Suprapubic skin (tissue), 4 donors: ENCODE measurements around the gene DUSP14. TPM values are rescaled to one million over a fixed set of nuclear protein-coding genes. Genes with fewer than 3 reads are reported as not detected.

Experiments
- DNase-seq, 2 donors: peaks; one replicate each; pipeline ENCODE4 v3.0.0-alpha.2; 2019; ENCODE audit warnings: low spot score in 2 of 2
- H3K27ac ChIP-seq: fragments of 200-600 bp; sonication (generic); one replicate; pipeline ENCODE4 v1.5.1; 2019
- H3K27me3 ChIP-seq: fragments of 200-600 bp; sonication (generic); one replicate; pipeline ENCODE4 v1.5.1; 2019
- H3K36me3 ChIP-seq: fragments of 200-600 bp; sonication (generic); one replicate; pipeline ENCODE4 v1.5.1; 2019
- H3K4me1 ChIP-seq: fragments of 200-600 bp; sonication (generic); one replicate; pipeline ENCODE4 v1.5.1; 2019
- H3K4me3 ChIP-seq: fragments of 200-600 bp; sonication (generic); one replicate; pipeline ENCODE4 v1.5.1; 2019; ENCODE audit warnings: mild to moderate bottlenecking
- H3K9me3 ChIP-seq: fragments of 200-600 bp; sonication (generic); one replicate; pipeline ENCODE4 v1.5.1; 2019
- EP300 ChIP-seq: sonication (generic); formaldehyde crosslinking; IDR thresholded peaks from one replicate; pipeline ENCODE4 v1.6.1; 2017; ENCODE audit warnings: antibody characterized with exemption
- POLR2A ChIP-seq, 2 donors: fragments of 450-650 bp; IDR thresholded peaks; one replicate each; pipeline ENCODE4 v1.6.1; 2017; ENCODE audit warnings: antibody characterized with exemption in 2 of 2, mild to moderate bottlenecking in 2 of 2, moderate library complexity in 2 of 2
- POLR2AphosphoS5 ChIP-seq, 3 donors: sonication (generic); formaldehyde crosslinking; IDR thresholded peaks; one replicate each; pipeline ENCODE4 v1.6.1; 2017; ENCODE audit warnings: antibody characterized with exemption in 3 of 3
- WGBS: methylation state at CpG from one replicate; pipeline ENCODE4 v1.1.5; 2018; 5-methylcytosine and 5-hydroxymethylcytosine counted together
- total RNA-seq, 4 donors: library from RNA; depleted of rRNA; stranded (reverse); fragments of >200 nt; gene quantifications; one replicate each; pipeline ENCODE4 v1.1.0, GENCODE V29; 2016
- TF ChIP-seq, protein P1 (sequence below), 2 donors: fragments of 200-600 bp in 1 of 2; fragments of 450-650 bp in 1 of 2; sonication (generic) in 1 of 2; IDR thresholded peaks; one replicate each; pipeline ENCODE4 v1.5.1; 2016 to 2019; ENCODE audit warnings: antibody characterized with exemption in 2 of 2, mild to moderate bottlenecking in 1 of 2, moderate library complexity in 1 of 2

DUSP14 gene
- total RNA-seq, 4 donors from 2014 or later: 31.4 to 107 (median 68.5) TPM

DNA sequence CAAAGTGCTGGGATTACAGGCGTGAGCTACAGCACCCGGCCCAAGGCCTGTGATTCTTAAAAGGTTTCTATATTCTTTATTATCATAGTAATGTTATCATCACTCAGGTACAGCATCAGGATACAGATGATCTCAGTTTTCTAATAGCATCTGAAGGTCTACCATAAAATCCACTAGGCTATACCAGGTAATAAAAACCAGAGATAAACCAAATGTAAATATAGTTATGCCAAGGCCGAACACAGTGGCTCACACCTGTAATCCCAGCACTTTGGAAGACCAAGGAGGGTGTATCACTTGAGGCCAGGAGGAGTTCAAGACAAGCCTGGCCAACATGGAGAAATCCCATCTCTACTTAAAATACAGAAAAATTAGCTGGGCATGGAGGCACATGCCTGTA is 65.7 kb downstream of the DUSP14 start:
- peaks cover 69% of the 10 kb centered on the region for H3K36me3 ChIP-seq
- DNase-seq: no peak

DNA sequence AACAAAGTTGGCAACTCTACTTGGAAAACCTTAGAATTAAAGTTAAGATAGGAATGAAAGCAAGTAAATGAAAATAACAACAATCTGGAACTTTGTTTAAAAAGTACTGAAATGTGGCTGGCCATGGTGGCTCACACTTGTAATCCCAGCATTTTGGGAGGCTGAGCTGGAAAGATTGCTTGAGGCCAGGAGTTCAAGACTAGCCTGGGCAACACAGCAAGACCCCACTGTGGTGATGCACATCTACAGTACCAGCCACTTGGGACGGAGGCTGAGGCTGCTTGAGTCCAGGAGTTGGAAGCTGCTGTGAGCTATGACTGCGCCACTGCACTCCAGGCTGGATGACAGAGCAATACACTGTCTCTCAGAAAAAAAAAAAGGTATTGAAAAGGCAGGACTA is 67.8 kb downstream of the DUSP14 start:
- TF ChIP-seq, protein P1, sequence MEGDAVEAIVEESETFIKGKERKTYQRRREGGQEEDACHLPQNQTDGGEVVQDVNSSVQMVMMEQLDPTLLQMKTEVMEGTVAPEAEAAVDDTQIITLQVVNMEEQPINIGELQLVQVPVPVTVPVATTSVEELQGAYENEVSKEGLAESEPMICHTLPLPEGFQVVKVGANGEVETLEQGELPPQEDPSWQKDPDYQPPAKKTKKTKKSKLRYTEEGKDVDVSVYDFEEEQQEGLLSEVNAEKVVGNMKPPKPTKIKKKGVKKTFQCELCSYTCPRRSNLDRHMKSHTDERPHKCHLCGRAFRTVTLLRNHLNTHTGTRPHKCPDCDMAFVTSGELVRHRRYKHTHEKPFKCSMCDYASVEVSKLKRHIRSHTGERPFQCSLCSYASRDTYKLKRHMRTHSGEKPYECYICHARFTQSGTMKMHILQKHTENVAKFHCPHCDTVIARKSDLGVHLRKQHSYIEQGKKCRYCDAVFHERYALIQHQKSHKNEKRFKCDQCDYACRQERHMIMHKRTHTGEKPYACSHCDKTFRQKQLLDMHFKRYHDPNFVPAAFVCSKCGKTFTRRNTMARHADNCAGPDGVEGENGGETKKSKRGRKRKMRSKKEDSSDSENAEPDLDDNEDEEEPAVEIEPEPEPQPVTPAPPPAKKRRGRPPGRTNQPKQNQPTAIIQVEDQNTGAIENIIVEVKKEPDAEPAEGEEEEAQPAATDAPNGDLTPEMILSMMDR (IDR thresholded peaks at IDR 0.05): no peak
- no peak for TF ChIP-seq POLR2AphosphoS5 (IDR thresholded peaks at IDR 0.05)
- TF ChIP-seq EP300: no peak
- TF ChIP-seq POLR2A (IDR thresholded peaks at IDR 0.05): no peak
- Histone ChIP-seq H3K27ac (no peak overlapping the region), H3K4me1 (peaks cover 1% of the 10 kb centered on the region), H3K9me3 (no peaks in the 10 kb centered on the region), H3K4me3 (no peak overlapping the region), H3K27me3 (no peaks in the 10 kb centered on the region), H3K36me3 (peaks cover 81% of the 10 kb centered on the region)
- WGBS: 94% methylated on average over 2 of the region's 2 CpGs
- no peak for DNase-seq

More for the DNA sequence above, 65.7 kb downstream of the DUSP14 start:
- H3K27ac ChIP-seq: no peak overlapping the region
- H3K4me3 ChIP-seq: no peak overlapping the region
- no peaks in the 10 kb centered on the region for H3K9me3 ChIP-seq
- no peaks in the 10 kb centered on the region for H3K27me3 ChIP-seq
- H3K4me1 ChIP-seq: peaks cover 18% of the 10 kb centered on the region
- WGBS: 90% methylated on average over 3 of the region's 3 CpGs
- TF ChIP-seq POLR2A (IDR thresholded peaks at IDR 0.05) (no peak), POLR2AphosphoS5 (IDR thresholded peaks at IDR 0.05) (no peak), EP300 (no peak)
- TF ChIP-seq, protein P1 (IDR thresholded peaks at IDR 0.05): no peak

DNA sequence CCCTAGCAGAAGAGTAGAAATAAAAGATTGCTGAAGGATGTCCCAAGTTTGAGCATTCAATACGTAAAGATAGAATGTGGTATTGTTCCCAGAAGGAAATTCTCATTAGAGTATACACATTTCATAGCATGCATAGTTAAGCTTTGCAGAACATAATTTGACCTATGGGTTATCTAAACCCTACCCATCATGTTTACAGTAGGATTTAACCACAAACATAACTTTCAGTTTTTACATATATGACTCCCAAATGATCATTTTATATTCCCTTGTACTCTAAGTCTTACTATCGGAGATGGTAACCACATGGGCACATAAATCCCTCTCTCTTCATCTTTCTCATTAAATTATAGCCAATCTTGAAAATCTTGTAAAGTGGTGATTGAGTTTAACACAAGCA is 68.6 kb downstream of the DUSP14 start:
- H3K9me3 ChIP-seq: no peaks in the 10 kb centered on the region
- no peaks in the 10 kb centered on the region for H3K4me1 ChIP-seq
- H3K36me3 ChIP-seq: peaks cover 75% of the 10 kb centered on the region
- H3K27me3 ChIP-seq: no peaks in the 10 kb centered on the region
- 88% methylated on average over 2 of the region's 2 CpGs for WGBS
- H3K27ac ChIP-seq: no peak overlapping the region
- no peak for DNase-seq
- TF ChIP-seq, protein P1 (IDR thresholded peaks at IDR 0.05): no peak
- no peak for TF ChIP-seq EP300
- TF ChIP-seq POLR2A (IDR thresholded peaks at IDR 0.05): no peak
- no peak for TF ChIP-seq POLR2AphosphoS5 (IDR thresholded peaks at IDR 0.05)
- H3K4me3 ChIP-seq: no peak overlapping the region

DNA sequence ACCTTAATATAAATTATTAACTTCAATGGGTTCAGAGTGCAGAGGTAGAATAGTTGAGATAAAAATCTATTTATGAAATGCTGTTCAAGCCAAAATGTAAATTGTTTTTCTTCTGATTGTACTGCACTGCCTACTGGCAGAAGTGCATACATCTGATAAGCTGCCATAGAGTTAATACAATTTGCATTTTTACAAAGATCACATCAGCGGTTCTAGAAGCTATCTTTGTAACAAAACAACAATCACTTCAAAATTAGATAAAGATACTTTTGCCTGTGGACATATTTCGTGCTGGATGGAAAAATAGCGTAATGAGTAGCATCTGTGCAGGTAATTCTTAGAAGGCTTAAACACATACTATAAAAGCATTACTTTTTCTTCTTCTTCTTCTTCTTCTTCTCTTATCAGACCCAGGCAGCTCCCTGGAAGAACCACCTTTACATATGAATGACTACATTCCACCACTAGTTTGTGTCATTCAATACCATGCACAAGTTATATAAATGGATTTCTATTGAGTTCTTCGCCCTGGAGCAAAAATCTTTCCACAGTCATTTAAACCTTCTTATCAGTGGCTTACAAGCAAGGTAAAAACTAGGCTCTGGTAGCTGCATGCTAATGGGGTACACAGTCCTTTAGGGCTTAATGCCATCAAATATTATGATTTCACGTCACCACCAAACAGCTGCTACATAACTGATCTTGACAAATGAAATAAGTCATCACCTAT is 72.5 kb downstream of the DUSP14 start:
- peaks cover 59% of the 10 kb centered on the region for H3K36me3 ChIP-seq
- 56% methylated on average over 5 of the region's 5 CpGs for WGBS
- no peaks in the 10 kb centered on the region for H3K27me3 ChIP-seq
- DNase-seq: no peak
- TF ChIP-seq POLR2AphosphoS5 (IDR thresholded peaks at IDR 0.05): no peak
- H3K4me1 ChIP-seq: no peaks in the 10 kb centered on the region
- no peaks in the 10 kb centered on the region for H3K9me3 ChIP-seq
- H3K4me3 ChIP-seq: no peak overlapping the region
- H3K27ac ChIP-seq: no peak overlapping the region

Other genes with a start within 250 kb of the DUSP14 start
- not detected for gene C17orf78, start 113.9 kb upstream of the DUSP14 start, total RNA-seq
- 10 to 100 TPM; 47.9 to 56.2 (median 51.4) TPM for gene ACACA, start 83.1 kb upstream of the DUSP14 start, total RNA-seq
- gene TADA2A, start 83.0 kb upstream of the DUSP14 start, total RNA-seq: 10 to 100 TPM; 10.5 to 39.3 (median 16.1) TPM
- gene SYNRG, start 119.5 kb downstream of the DUSP14 start, total RNA-seq: 10 to 100 TPM; 21.2 to 48.5 (median 25.5) TPM
- 10 to 100 TPM; 15.6 to 21.7 (median 18.6) TPM for gene DDX52, start 153.6 kb downstream of the DUSP14 start, total RNA-seq